H9 (cell line): ENCODE data around the gene RFPL1. TPM values are rescaled to one million over a fixed set of nuclear protein-coding genes. Genes with fewer than 3 reads are reported as not detected.

ENCODE experiments used
- DNase-seq: peaks from one replicate; pipeline ENCODE4 v3.0.0-alpha.2; 2017
- H2AFZ ChIP-seq: one replicate; pipeline ENCODE4 v1.6.1; 2013; ENCODE audit warnings: mild to moderate bottlenecking, low read length, control low read depth, moderate library complexity
- H2AK5ac ChIP-seq: 2 replicates; pipeline ENCODE4 v1.6.1; 2013; ENCODE audit warnings: low read length, control low read depth, mixed read lengths; ENCODE audit not compliant: insufficient read length
- H2BK120ac ChIP-seq: one replicate; pipeline ENCODE4 v1.6.1; 2013; ENCODE audit warnings: low read depth, mild to moderate bottlenecking, low read length, control low read depth, inconsistent platforms; ENCODE audit not compliant: poor library complexity, severe bottlenecking
- H2BK12ac ChIP-seq: 2 replicates; pipeline ENCODE4 v1.6.1; 2013; ENCODE audit warnings: low read length, control low read depth, mixed read lengths, low read depth; ENCODE audit not compliant: insufficient read length
- H2BK15ac ChIP-seq: 2 replicates; pipeline ENCODE4 v1.6.1; 2013; ENCODE audit warnings: low read depth, low read length, control low read depth
- H2BK20ac ChIP-seq: one replicate; pipeline ENCODE4 v1.6.1; 2013; ENCODE audit warnings: low read depth, mild to moderate bottlenecking, low read length, control low read depth, inconsistent platforms; ENCODE audit not compliant: poor library complexity, severe bottlenecking
- H2BK5ac ChIP-seq: 2 replicates; pipeline ENCODE4 v1.6.1; 2013; ENCODE audit warnings: low read length, control low read depth, mixed read lengths; ENCODE audit not compliant: insufficient read length
- H3K14ac ChIP-seq: 2 replicates; pipeline ENCODE4 v1.6.1; 2013; ENCODE audit warnings: low read length, control low read depth; ENCODE audit not compliant: insufficient read depth
- H3K18ac ChIP-seq: 2 replicates; pipeline ENCODE4 v1.6.1; 2013; ENCODE audit warnings: low read depth, mild to moderate bottlenecking, mixed read lengths, low read length, control low read depth; ENCODE audit not compliant: insufficient read length
- H3K23ac ChIP-seq: 2 replicates; pipeline ENCODE4 v1.6.1; 2013; ENCODE audit warnings: low read length, control low read depth, mixed read lengths, low read depth; ENCODE audit not compliant: insufficient read length
- H3K23me2 ChIP-seq: 2 replicates; pipeline ENCODE4 v1.6.1; 2013; ENCODE audit warnings: low read depth, mild to moderate bottlenecking, mixed read lengths, low read length, control low read depth; ENCODE audit not compliant: insufficient read length, poor library complexity, severe bottlenecking
- H3K27ac ChIP-seq: 2 replicates; pipeline ENCODE4 v1.5.1; 2013; ENCODE audit warnings: low read length, control low read depth, mixed read lengths, low read depth; ENCODE audit not compliant: insufficient read length
- H3K27me3 ChIP-seq: 2 replicates; pipeline ENCODE4 v1.6.1; 2013; ENCODE audit warnings: low read length, control low read depth, inconsistent platforms; ENCODE audit not compliant: insufficient read depth
- H3K4ac ChIP-seq: 2 replicates; pipeline ENCODE4 v1.6.1; 2013; ENCODE audit warnings: low read depth, mild to moderate bottlenecking, control low read depth, inconsistent platforms, low read length, moderate library complexity
- H3K4me1 ChIP-seq: 2 replicates; pipeline ENCODE4 v1.6.1; 2013; ENCODE audit warnings: low read length, control low read depth, inconsistent platforms; ENCODE audit not compliant: insufficient read depth
- H3K4me2 ChIP-seq: 2 replicates; pipeline ENCODE4 v1.6.1; 2013; ENCODE audit warnings: low read length, control low read depth, mixed read lengths; ENCODE audit not compliant: insufficient read length, insufficient read depth
- H3K56ac ChIP-seq: 2 replicates; pipeline ENCODE4 v1.6.1; 2013; ENCODE audit warnings: low read depth, mild to moderate bottlenecking, mixed read lengths, low read length, control low read depth; ENCODE audit not compliant: insufficient read length
- H3K79me1 ChIP-seq: 2 replicates; pipeline ENCODE4 v1.6.1; 2013; ENCODE audit warnings: low read depth, mild to moderate bottlenecking, moderate library complexity, low read length, control low read depth, inconsistent platforms; ENCODE audit not compliant: insufficient read depth, poor library complexity, severe bottlenecking
- H3K79me2 ChIP-seq: 2 replicates; pipeline ENCODE4 v1.6.1; 2013; ENCODE audit warnings: low read length, control low read depth, inconsistent platforms; ENCODE audit not compliant: insufficient read depth
- H3K9ac ChIP-seq: 2 replicates; pipeline ENCODE4 v1.6.1; 2013; ENCODE audit warnings: low read length, control low read depth, mixed read lengths; ENCODE audit not compliant: insufficient read length; ENCODE audit errors: extremely low read depth
- H3K9me3 ChIP-seq: one replicate; pipeline ENCODE4 v1.6.1; 2013; ENCODE audit warnings: low read depth, low read length, inconsistent platforms; ENCODE audit not compliant: control insufficient read depth
- H3T11ph ChIP-seq: one replicate; pipeline ENCODE4 v1.6.1; 2013; ENCODE audit warnings: mild to moderate bottlenecking, low read length, control low read depth, inconsistent platforms
- H4K20me1 ChIP-seq: one replicate; pipeline ENCODE4 v1.6.1; 2013; ENCODE audit not compliant: control insufficient read depth, insufficient read length, insufficient read depth
- H4K5ac ChIP-seq: 2 replicates; pipeline ENCODE4 v1.6.1; 2013; ENCODE audit warnings: low read depth, mild to moderate bottlenecking, mixed read lengths, low read length, control low read depth; ENCODE audit not compliant: insufficient read length
- H4K8ac ChIP-seq: replicated peaks from 2 replicates; pipeline ENCODE4 v1.6.1; 2013; ENCODE audit warnings: low read length, control low read depth, mixed read lengths, low read depth; ENCODE audit not compliant: insufficient read length
- H4K91ac ChIP-seq: 2 replicates; pipeline ENCODE4 v1.6.1; 2013; ENCODE audit warnings: low read depth, mild to moderate bottlenecking, moderate library complexity, mixed read lengths, low read length, control low read depth; ENCODE audit not compliant: insufficient read length
- H3K27ac Mint-ChIP-seq, 3 experiments: 2 replicates in 2 of 3; 3 replicates in 1 of 3; pipeline ENCODE4 v1.8.0; 2020 to 2021; ENCODE audit warnings: mixed read lengths in 3 of 3, mild to moderate bottlenecking in 1 of 3, moderate library complexity in 1 of 3
- H3K27me3 Mint-ChIP-seq: 2 replicates; pipeline ENCODE4 v1.8.0; 2021; ENCODE audit warnings: low read depth, mild to moderate bottlenecking, moderate library complexity, mixed read lengths
- H3K36me3 Mint-ChIP-seq, 3 experiments: 2 replicates in 2 of 3; 3 replicates in 1 of 3; pipeline ENCODE4 v1.8.0; 2020 to 2021; ENCODE audit warnings: low read depth in 3 of 3, mixed read lengths in 3 of 3; ENCODE audit not compliant: insufficient read depth in 1 of 3
- H3K4me1 Mint-ChIP-seq, 2 experiments: 2 replicates each; pipeline ENCODE4 v1.8.0; 2020; ENCODE audit warnings: mixed read lengths in 2 of 2
- H3K4me3 Mint-ChIP-seq, 2 experiments: 2 replicates in 1 of 2; 3 replicates in 1 of 2; pipeline ENCODE4 v1.8.0; 2020 to 2021; ENCODE audit warnings: mild to moderate bottlenecking in 2 of 2, mixed read lengths in 2 of 2, moderate library complexity in 1 of 2
- H3K9me3 Mint-ChIP-seq, 2 experiments: 2 replicates in 1 of 2; 3 replicates in 1 of 2; pipeline ENCODE4 v1.8.0; 2020; ENCODE audit warnings: mild to moderate bottlenecking in 2 of 2, mixed read lengths in 2 of 2, moderate library complexity in 1 of 2
- CTCF ChIP-seq: fragments of 200-600 bp; sonication (generic); conservative IDR thresholded peaks from 3 replicates; pipeline ENCODE4 v1.8.0; 2021; ENCODE audit warnings: antibody characterized with exemption, mild to moderate bottlenecking
- WGBS: extraction: QIAGEN DNeasy Blood & Tissue Kit; methylation state at CpG from one replicate; pipeline ENCODE4 v1.1.7; 2013; ENCODE audit warnings: missing lambda C conversion rate, low lambda C conversion rate, mixed read lengths; ENCODE audit not compliant: insufficient read length; ENCODE audit errors: extremely low coverage; 5-methylcytosine and 5-hydroxymethylcytosine counted together
- total RNA-seq: library from RNA; stranded (reverse); gene quantifications from 2 replicates; pipeline ENCODE4 v1.2.1, GENCODE V29; 2021

The RFPL1 gene
- total RNA-seq, 1 experiment from 2014 or later: not detected

GRCh38 chr22:29431986-29432385, 6.4 kb upstream of the RFPL1 start:
- Histone ChIP-seq H3K9me3 (no peaks in the 10 kb centered on the region), H4K5ac (no peak overlapping the region), H3K4me2 (no peak overlapping the region), H3K14ac (no peak overlapping the region), H3K27ac (no peak overlapping the region), H3K18ac (no peak overlapping the region), H3K9ac (no peak overlapping the region), H2BK5ac (no peak overlapping the region), H4K20me1 (no peaks in the 10 kb centered on the region), H2BK20ac (no peak overlapping the region), H2BK15ac (no peak overlapping the region), H3K27me3 (no peaks in the 10 kb centered on the region), H2BK12ac (no peak overlapping the region), H4K8ac (no peak overlapping the region), H2BK120ac (no peak overlapping the region), H3K4ac (no peak overlapping the region), H2AK5ac (no peak overlapping the region), H3T11ph (no peak overlapping the region), H3K79me2 (no peaks in the 10 kb centered on the region), H2AFZ (no peak overlapping the region), H4K91ac (no peak overlapping the region), H3K79me1 (no peaks in the 10 kb centered on the region), H3K23me2 (no peaks in the 10 kb centered on the region), H3K4me1 (0 out of 2 replicates have a peak, but pooled peaks cover 3% of the 10 kb centered on the region), H3K56ac (no peak overlapping the region), H3K23ac (no peak overlapping the region)
- peak overlapping the region; percentile 9 to 23; a peak in 2 of 5 replicates for H3K4me3 Mint-ChIP-seq
- H3K9me3 Mint-ChIP-seq: no peaks in the 10 kb centered on the region
- H3K36me3 Mint-ChIP-seq: no peaks in the 10 kb centered on the region
- no peak for TF ChIP-seq CTCF
- no peak for DNase-seq
- WGBS: no CpG with 5 or more reads among the region's 5 CpGs
- peaks cover 13% of the 10 kb centered on the region for H3K27me3 Mint-ChIP-seq
- H3K4me1 Mint-ChIP-seq: peaks cover 17 to 18% of the 10 kb centered on the region in 2 experiments
- H3K27ac Mint-ChIP-seq: peak overlapping the region; percentile 41 to 67 (median 62); a peak in 4 of 7 replicates
